ENCODE measurements around the gene P2RX6.

Gene P2RX6

DNA sequence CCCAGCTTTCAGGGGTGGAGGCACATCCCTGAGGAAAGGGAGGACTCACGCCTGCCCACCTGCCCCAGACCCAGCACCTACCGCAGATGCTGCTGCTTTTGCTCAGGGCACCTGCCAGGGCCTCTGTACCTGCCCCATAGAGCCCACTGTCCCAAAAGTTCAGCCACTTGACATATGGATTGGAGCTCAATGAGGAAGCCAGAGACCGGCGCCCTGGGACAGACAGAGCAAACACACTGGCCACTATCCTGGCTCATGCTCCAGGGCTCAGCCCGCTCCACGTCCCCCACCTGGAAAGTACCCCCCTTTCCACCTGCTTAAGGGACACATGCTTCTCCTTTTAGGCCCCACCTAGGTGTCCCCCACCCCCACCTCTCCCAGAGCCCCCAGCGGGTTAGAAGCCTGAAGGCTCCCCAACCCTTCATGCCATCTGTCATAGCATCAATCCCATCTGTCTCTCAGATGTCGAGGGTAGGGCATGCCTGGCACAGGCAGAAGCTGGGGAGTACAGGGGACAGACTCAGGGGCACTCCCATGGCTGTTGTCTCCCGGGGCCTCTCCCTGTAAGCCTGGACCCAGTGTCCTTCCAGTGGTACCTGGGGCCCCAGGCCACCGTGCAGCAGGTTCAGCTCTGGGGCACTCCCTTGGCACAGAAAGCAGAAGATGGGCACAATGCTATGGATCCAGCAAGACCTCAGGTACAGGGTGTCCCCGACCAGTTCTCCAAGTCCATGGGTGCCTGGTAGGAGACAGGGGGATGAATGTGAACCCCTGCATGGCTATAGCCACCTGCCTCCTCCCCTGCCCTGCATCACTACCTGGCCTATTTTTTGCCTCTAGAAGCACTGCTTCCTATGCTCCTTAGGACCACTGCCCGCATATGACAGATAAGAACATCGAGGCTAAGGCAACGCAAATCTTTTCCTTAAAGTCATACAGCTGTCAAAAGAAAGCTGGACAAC lies 2.2 kb upstream of the P2RX6 start:
- no peak for DNase-seq (ENCODE audit: low spot score)

GRCh38 chr22:21013657-21014201 lies 1.2 kb upstream of the P2RX6 start:
- peak; percentile 56 for FAIRE-seq

More for the DNA sequence above, 2.2 kb upstream of the P2RX6 start:
- no peak for FAIRE-seq

DNA sequence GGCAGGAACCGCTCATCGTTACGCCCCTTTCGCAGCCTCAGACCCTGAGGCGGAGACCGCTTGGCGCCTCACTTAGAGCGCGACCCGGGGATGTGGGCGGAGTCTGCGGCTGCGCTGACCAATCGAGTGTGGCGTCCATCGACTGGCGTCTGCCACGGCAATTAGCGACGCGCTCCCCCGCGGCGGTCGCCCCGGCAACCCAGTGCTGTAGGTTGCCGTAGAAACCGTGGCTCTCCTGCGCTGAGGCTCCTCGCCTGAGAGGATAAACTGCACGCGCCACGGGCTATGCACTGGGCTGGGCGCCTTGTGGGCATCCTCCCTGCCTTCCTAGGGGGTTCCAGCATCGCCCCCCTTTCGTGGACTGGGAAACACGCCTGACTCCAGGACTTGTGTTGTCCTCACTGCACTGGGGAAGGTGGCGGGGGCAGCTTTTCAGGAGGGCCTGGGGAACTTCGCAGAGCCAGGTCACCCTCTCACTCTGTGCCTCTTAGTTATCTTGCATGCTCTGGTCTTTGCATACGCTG lies 701 bp upstream of the P2RX6 start:
- peak; percentile 98 for FAIRE-seq
- peak; percentile 96 for DNase-seq (ENCODE audit: low spot score)

More at GRCh38 chr22:21013657-21014201, 1.2 kb upstream of the P2RX6 start:
- no peak for DNase-seq (ENCODE audit: low spot score)

DNA sequence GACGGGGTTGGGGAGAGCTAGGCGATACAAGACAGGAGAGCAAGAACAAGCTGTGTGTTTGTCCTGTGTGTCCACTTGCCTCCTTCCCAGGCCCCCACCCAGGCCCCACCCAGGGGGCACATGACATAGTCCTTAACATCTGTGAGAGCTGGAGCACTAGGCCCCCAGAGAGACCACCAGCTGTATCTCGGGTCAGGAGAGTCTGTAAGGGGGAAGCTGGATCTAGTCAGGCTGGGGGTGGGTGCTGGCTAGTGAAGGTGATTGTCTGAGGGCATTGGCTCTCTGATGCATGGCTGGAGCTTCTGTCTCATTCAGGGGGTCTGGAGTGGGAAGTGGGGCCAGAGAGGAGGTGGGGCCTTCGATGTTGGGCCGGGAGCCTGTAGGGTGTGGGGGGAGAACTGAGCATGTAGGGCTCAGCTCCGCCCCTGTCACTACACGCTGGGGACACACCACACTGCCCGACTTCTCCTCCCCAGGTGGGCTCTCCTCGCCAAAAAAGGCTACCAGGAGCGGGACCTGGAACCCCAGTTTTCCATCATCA lies 571 bp downstream of the P2RX6 start:
- no peak for FAIRE-seq
- no peak for DNase-seq (ENCODE audit: low spot score)

DNA sequence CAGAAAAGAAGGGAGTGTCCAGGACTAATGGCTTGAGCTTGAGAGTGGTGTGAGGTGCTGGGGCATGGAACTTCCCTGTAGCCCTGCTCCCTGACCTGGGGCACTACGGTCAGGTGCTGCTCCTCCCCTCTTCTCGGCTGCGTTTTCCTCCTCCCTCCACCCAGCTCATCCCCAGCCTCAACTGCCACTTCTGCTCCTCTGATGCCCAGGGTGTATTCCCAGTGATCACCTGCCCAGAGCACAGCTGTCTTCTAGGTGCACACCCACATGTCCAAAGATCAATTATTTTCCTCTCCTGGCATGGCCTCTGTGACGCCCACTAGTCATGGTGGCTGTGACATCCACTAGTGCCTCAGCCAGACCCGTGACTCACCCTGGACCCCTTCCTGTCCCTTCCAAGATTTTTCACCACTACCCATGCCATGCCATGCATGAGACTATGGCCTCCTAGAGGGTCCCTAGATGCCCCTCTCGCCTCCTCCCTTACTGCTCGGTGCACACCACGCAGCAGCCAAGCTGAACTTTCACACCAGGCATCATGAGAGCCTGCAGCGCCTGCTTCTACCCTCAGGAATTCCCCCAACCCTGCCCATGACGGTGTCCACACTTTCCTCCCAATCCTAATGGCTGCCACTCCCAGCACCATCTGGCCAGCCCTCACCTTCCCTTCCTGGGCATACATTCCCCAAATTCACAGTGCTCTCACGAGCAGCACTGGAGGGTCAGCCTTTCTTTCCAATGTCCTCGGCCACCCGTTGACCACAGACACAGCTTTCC lies 1.9 kb downstream of the P2RX6 start:
- DNase-seq (ENCODE audit: low spot score) (no peak), FAIRE-seq (no peak)

DNA sequence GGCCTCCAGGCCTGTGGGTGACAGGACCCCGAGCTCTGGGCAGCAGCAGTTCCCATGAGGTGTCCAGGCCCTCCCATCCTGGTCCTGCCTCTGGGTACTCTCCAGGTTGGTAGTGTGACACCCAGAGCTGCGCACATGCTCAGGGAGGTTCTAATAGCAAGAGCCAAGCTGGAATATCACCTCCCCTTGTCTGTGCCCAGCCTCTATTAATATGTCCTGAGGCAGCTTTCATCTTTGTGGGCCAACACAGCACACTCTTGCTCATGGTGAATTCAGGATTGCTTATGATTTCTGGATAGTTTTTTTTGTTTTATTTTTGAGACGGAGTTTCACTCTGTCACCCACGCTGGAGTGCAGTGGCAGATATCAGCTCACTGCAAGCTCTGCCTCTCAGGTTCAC lies 3.3 kb downstream of the P2RX6 start:
- FAIRE-seq, result no peak
- DNase-seq (ENCODE audit: low spot score), result no peak

- FAIRE-seq, result no peak
- DNase-seq (ENCODE audit: low spot score), result peak; percentile 48
These were observed 6.0 kb downstream of the P2RX6 start for GRCh38 chr22:21020802-21021429.

DNA sequence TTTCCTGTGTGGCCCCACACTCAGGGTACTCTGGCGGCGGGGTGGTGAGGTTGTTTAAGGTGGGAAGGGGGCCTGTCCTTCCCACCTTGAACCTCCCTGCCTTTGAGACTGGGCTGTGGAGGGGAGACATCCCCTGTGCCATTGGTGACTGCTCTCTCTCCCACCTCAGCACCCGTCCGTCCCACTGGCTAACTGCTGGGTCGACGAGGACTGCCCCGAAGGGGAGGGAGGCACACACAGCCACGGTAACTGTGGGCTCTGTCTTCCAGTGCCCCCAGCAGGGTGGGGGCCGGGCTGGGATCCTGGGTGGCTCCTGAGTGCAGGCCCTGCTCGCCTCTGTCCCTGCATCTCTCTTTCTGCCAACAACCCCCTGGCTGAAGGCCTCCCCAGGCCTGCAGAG lies 7.5 kb downstream of the P2RX6 start:
- FAIRE-seq, result no peak
- DNase-seq (ENCODE audit: low spot score), result no peak

- FAIRE-seq (no peak), DNase-seq (ENCODE audit: low spot score) (no peak)
These were observed 8.1 kb downstream of the P2RX6 start for GRCh38 chr22:21022955-21023614.

DNA sequence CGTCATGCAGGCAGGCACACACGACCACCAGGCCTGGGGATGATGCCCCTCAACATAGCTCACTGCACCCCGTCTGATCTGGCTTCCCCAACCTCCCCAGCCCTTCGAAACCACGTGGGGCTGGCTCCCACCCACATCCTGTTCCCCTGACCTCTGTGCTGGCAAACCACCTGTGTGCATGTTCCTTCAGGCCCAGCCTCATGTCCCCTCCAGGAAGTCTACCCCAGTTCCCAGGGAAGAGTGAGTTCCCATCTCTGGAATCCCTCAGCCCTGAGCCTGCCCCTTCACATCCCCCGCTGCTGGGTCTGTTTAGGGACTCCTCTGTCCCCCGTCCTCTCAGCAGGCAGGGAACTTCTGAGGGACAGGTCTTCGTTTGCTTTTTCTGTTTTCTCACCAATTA lies 10.3 kb downstream of the P2RX6 start:
- DNase-seq (ENCODE audit: low spot score) (no peak), FAIRE-seq (no peak)

- DNase-seq (ENCODE audit: low spot score) (no peak), FAIRE-seq (peak; percentile 86)
These were observed 11.1 kb downstream of the P2RX6 start for GRCh38 chr22:21025763-21026755.

GRCh38 chr22:21026783-21027692 lies 12.1 kb downstream of the P2RX6 start:
- no peak for DNase-seq (ENCODE audit: low spot score)
- peak; percentile 40 for FAIRE-seq

GRCh38 chr22:21028277-21029251 lies 13.6 kb downstream of the P2RX6 start:
- DNase-seq (ENCODE audit: low spot score) (no peak), FAIRE-seq (peak; percentile 20)

DNA sequence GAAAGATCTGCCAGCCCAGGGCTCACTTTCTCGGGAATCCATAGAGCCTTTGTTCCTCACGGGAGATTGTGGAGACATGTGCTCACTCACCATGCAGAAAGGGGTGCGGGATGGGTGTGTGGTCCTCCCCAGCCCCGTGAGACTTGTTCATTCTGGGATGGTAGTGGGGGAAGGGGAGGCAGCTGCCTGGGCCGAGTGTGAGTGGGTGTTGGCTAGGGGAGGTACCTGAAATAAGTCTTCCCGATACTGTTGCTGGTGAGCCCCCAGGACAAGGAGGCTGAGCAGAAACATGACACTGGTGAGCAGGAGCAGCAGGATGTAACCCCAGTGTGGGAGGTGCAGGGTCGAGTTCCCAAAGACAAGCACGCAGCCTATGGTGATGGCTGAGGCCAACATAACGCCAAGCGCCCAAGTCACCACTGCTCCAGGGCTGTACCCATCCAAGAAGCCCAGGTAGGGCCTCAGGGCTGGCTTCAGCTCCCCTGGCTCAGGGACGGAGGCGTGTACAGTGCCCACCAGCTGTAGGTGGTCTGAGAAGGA lies 14.6 kb downstream of the P2RX6 start:
- DNase-seq (ENCODE audit: low spot score) (no peak), FAIRE-seq (peak; percentile 35)

- FAIRE-seq (no peak), DNase-seq (ENCODE audit: low spot score) (no peak)
These were observed 15.1 kb downstream of the P2RX6 start for GRCh38 chr22:21030032-21030431.
